ENCODE results near the gene KIF21B.

KIF21B gene

GRCh38 chr1:201008666-201009360, 14.7 kb downstream of the KIF21B start:
- H3K27me3 ChIP-seq (ENCODE audit: low read depth, low read length), result no peaks in the 10 kb centered on the region
- H2AFZ ChIP-seq (ENCODE audit: low read depth, low read length), result no peak overlapping the region
- TF ChIP-seq EZH2phosphoT487 (IDR thresholded peaks at IDR 0.05; ENCODE audit: low read depth) (no peak), CTCF (IDR thresholded peaks at IDR 0.05; ENCODE audit: low read depth, low read length) (no peak)
- H4K20me1 ChIP-seq (ENCODE audit: insufficient read depth, low read length), result peaks cover 95% of the 10 kb centered on the region
- no peak overlapping the region for H3K27ac ChIP-seq (ENCODE audit: low read length)
- H3K9ac ChIP-seq (ENCODE audit: low read length), result no peak overlapping the region
- H3K4me3 ChIP-seq (ENCODE audit: low read length), result no peak overlapping the region
- no peak overlapping the region for H3K4me2 ChIP-seq (ENCODE audit: low read length)
- H3K79me2 ChIP-seq (ENCODE audit: low read length), result peaks cover 74% of the 10 kb centered on the region
- H3K36me3 ChIP-seq (replicated peaks; ENCODE audit: low read depth, low read length), result peaks cover 56% of the 10 kb centered on the region
- H3K9me3 ChIP-seq (ENCODE audit: insufficient read depth, low read length), result no peaks in the 10 kb centered on the region
- peaks cover 7% of the 10 kb centered on the region; the same call in 1 of the 2 replicates for H3K4me1 ChIP-seq (ENCODE audit: low read length)

- H3K27me3 ChIP-seq (ENCODE audit: low read depth, low read length), result no peaks in the 10 kb centered on the region
- TF ChIP-seq EZH2phosphoT487 (IDR thresholded peaks at IDR 0.05; ENCODE audit: low read depth), result no peak
- TF ChIP-seq CTCF (IDR thresholded peaks at IDR 0.05; ENCODE audit: low read depth, low read length), result no peak
- peaks cover 69% of the 10 kb centered on the region for H3K36me3 ChIP-seq (replicated peaks; ENCODE audit: low read depth, low read length)
- H3K4me3 ChIP-seq (ENCODE audit: low read length), result no peak overlapping the region
- no peaks in the 10 kb centered on the region for H3K4me1 ChIP-seq (ENCODE audit: low read length)
- H3K9ac ChIP-seq (ENCODE audit: low read length), result no peak overlapping the region
- no peak overlapping the region for H3K4me2 ChIP-seq (ENCODE audit: low read length)
- H3K9me3 ChIP-seq (ENCODE audit: insufficient read depth, low read length), result no peaks in the 10 kb centered on the region
- no peak overlapping the region for H2AFZ ChIP-seq (ENCODE audit: low read depth, low read length)
- peaks cover 61% of the 10 kb centered on the region for H3K79me2 ChIP-seq (ENCODE audit: low read length)
- peaks cover 93% of the 10 kb centered on the region for H4K20me1 ChIP-seq (ENCODE audit: insufficient read depth, low read length)
- no peak overlapping the region for H3K27ac ChIP-seq (ENCODE audit: low read length)
Observed at GRCh38 chr1:201007481-201007880, 16.0 kb downstream of the KIF21B start.

DNA sequence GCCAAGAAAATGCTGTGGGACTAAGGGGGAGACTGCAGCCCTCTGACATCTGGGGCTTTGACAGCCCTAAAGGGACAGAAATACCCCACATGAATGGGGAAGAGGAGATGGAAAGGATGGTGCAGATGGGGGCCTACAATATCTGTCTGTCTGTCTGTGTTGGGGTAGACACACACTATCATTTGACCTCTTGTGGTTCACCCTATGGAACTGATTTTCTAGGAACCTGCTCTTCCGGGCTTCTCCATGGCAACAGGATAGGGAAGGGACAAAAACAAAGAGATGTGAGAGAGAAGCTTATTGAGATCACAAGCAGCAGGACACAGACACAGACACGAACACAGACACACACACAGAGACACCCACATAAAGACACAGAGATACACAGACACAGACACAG, 17.1 kb downstream of the KIF21B start:
- TF ChIP-seq EZH2phosphoT487 (IDR thresholded peaks at IDR 0.05; ENCODE audit: low read depth), result no peak
- no peak for TF ChIP-seq CTCF (IDR thresholded peaks at IDR 0.05; ENCODE audit: low read depth, low read length)
- no peaks in the 10 kb centered on the region for H3K27me3 ChIP-seq (ENCODE audit: low read depth, low read length)
- H3K9me3 ChIP-seq (ENCODE audit: insufficient read depth, low read length), result no peaks in the 10 kb centered on the region
- H3K4me3 ChIP-seq (ENCODE audit: low read length), result no peak overlapping the region
- no peaks in the 10 kb centered on the region for H3K4me1 ChIP-seq (ENCODE audit: low read length)
- H3K27ac ChIP-seq (ENCODE audit: low read length), result no peak overlapping the region
- H3K4me2 ChIP-seq (ENCODE audit: low read length), result no peak overlapping the region
- no peak overlapping the region for H3K9ac ChIP-seq (ENCODE audit: low read length)
- peaks cover 82% of the 10 kb centered on the region for H4K20me1 ChIP-seq (ENCODE audit: insufficient read depth, low read length)
- peaks cover 70% of the 10 kb centered on the region for H3K36me3 ChIP-seq (replicated peaks; ENCODE audit: low read depth, low read length)
- H2AFZ ChIP-seq (ENCODE audit: low read depth, low read length), result no peak overlapping the region
- peaks cover 51% of the 10 kb centered on the region for H3K79me2 ChIP-seq (ENCODE audit: low read length)

- Histone ChIP-seq H3K36me3 (replicated peaks; ENCODE audit: low read depth, low read length) (peaks cover 79% of the 10 kb centered on the region), H3K27me3 (ENCODE audit: low read depth, low read length) (no peaks in the 10 kb centered on the region), H3K79me2 (ENCODE audit: low read length) (peaks cover 33% of the 10 kb centered on the region), H3K9me3 (ENCODE audit: insufficient read depth, low read length) (no peaks in the 10 kb centered on the region), H3K4me3 (ENCODE audit: low read length) (no peak overlapping the region), H2AFZ (ENCODE audit: low read depth, low read length) (no peak overlapping the region), H3K9ac (ENCODE audit: low read length) (no peak overlapping the region), H3K27ac (ENCODE audit: low read length) (no peak overlapping the region), H3K4me2 (ENCODE audit: low read length) (no peak overlapping the region), H3K4me1 (ENCODE audit: low read length) (no peaks in the 10 kb centered on the region), H4K20me1 (ENCODE audit: insufficient read depth, low read length) (peaks cover 65% of the 10 kb centered on the region)
- no peak for TF ChIP-seq EZH2phosphoT487 (IDR thresholded peaks at IDR 0.05; ENCODE audit: low read depth)
- no peak for TF ChIP-seq CTCF (IDR thresholded peaks at IDR 0.05; ENCODE audit: low read depth, low read length)
Observed at GRCh38 chr1:201004732-201005131, 18.8 kb downstream of the KIF21B start.

Measured in OCI-LY3 (cell line).